HepG2 (cell line): Measurements from ENCODE around the gene CACNA1G. TPM values are rescaled to one million over a fixed set of nuclear protein-coding genes. Genes with fewer than 3 reads are reported as not detected.

Experiments
- ZBTB37 ChIP-seq: sonication (generic); formaldehyde crosslinking; IDR thresholded peaks from 2 replicates; pipeline ENCODE4 v1.4.0; 2020; ENCODE audit warnings: mild to moderate bottlenecking, missing genetic modification reagents
- ZBTB39 ChIP-seq: sonication (generic); formaldehyde crosslinking; IDR thresholded peaks from 2 replicates; pipeline ENCODE4 v1.5.0; 2020; ENCODE audit warnings: missing genetic modification reagents
- ZNF318 ChIP-seq: sonication (generic); formaldehyde crosslinking; IDR thresholded peaks from 2 replicates; pipeline ENCODE4 v1.4.0; 2020; ENCODE audit warnings: mild to moderate bottlenecking, missing genetic modification reagents
- ZNF383 ChIP-seq: sonication (generic); formaldehyde crosslinking; IDR thresholded peaks from 2 replicates; pipeline ENCODE4 v1.4.0; 2020; ENCODE audit warnings: missing genetic modification reagents, mild to moderate bottlenecking, borderline replicate concordance
- polyA plus RNA-seq, 8 experiments: library from polyadenylated mRNA; depleted of rRNA in 3 of 8; stranded (reverse) in 7 of 8; unstranded in 1 of 8; fragments of >200 nt; fragmentation: Illumina TruSeq in 4 of 8; extraction: Trizol in 4 of 8; gene quantifications; 2 replicates each; pipeline versions ENCODE4 v1.2.1 to v1.2.3, GENCODE V29; 2011 to 2016; ENCODE audit warnings: low read depth in 4 of 8, missing spikeins in 1 of 8, mixed read lengths in 1 of 8; ENCODE audit not compliant: insufficient read depth in 1 of 8
- total RNA-seq, 5 experiments: library from RNA; depleted of rRNA; stranded (reverse); fragments of >200 nt; fragmentation: Illumina TruSeq; extraction: Trizol; gene quantifications; 2 replicates each; pipeline ENCODE4 v1.2.3, GENCODE V29; 2016; ENCODE audit warnings: low read depth in 1 of 5

Gene CACNA1G
- total and polyA plus RNA-seq, 2 of the 13 experiments (the other 11 are each of a cell fraction or from before 2014, with no cell fraction given): 0.02 TPM; not detected in 1

- TF ChIP-seq ZBTB37 (CRISPR knock-in tag) (no peak), ZNF318 (CRISPR knock-in tag) (no peak), ZNF383 (no peak), ZBTB39 (CRISPR knock-in tag) (no peak)
These were observed 33.8 kb downstream of the CACNA1G start (continued) for GRCh38 chr17:50594128-50594823.
